IPS-18a (cell line): Measurements from ENCODE around the gene LRRIQ4.

ENCODE experiments used
- H3K27ac ChIP-seq: one replicate; pipeline ENCODE4 v1.5.1; 2013; ENCODE audit warnings: low read length
- H3K27me3 ChIP-seq: one replicate; pipeline ENCODE4 v1.6.1; 2013; ENCODE audit warnings: mild to moderate bottlenecking, low read length; ENCODE audit not compliant: control insufficient read depth, insufficient read depth
- H3K36me3 ChIP-seq: one replicate; pipeline ENCODE4 v1.6.1; 2013; ENCODE audit warnings: low read depth, low read length; ENCODE audit not compliant: control insufficient read depth
- H3K4me1 ChIP-seq: one replicate; pipeline ENCODE4 v1.6.1; 2013; ENCODE audit warnings: low read depth, low read length; ENCODE audit not compliant: control insufficient read depth
- H3K4me3 ChIP-seq: one replicate; pipeline ENCODE4 v1.5.1; 2013; ENCODE audit warnings: low read length
- H3K9ac ChIP-seq: one replicate; pipeline ENCODE4 v1.6.1; 2013; ENCODE audit warnings: mild to moderate bottlenecking, low read length, moderate library complexity
- H3K9me3 ChIP-seq: one replicate; pipeline ENCODE4 v1.6.1; 2013; ENCODE audit warnings: low read depth, low read length; ENCODE audit not compliant: control insufficient read depth

The LRRIQ4 gene

GRCh38 chr3:169838511-169839030, 25.9 kb downstream of the LRRIQ4 start:
- Histone ChIP-seq H3K9ac (no peak overlapping the region), H3K27ac (no peak overlapping the region), H3K36me3 (no peaks in the 10 kb centered on the region), H3K27me3 (no peaks in the 10 kb centered on the region), H3K4me1 (no peaks in the 10 kb centered on the region), H3K9me3 (no peaks in the 10 kb centered on the region), H3K4me3 (no peak overlapping the region)

GRCh38 chr3:169841171-169841570, 28.5 kb downstream of the LRRIQ4 start:
- Histone ChIP-seq H3K27ac (no peak overlapping the region), H3K36me3 (no peaks in the 10 kb centered on the region), H3K9ac (no peak overlapping the region)

GRCh38 chr3:169842960-169843359, 30.3 kb downstream of the LRRIQ4 start:
- no peaks in the 10 kb centered on the region for H3K9me3 ChIP-seq
- no peak overlapping the region for H3K27ac ChIP-seq
- H3K9ac ChIP-seq, result no peak overlapping the region
- H3K27me3 ChIP-seq, result no peaks in the 10 kb centered on the region
- no peaks in the 10 kb centered on the region for H3K4me1 ChIP-seq
- H3K36me3 ChIP-seq, result no peaks in the 10 kb centered on the region
- H3K4me3 ChIP-seq, result no peak overlapping the region

More at GRCh38 chr3:169841171-169841570, 28.5 kb downstream of the LRRIQ4 start:
- Histone ChIP-seq H3K4me3 (no peak overlapping the region), H3K27me3 (no peaks in the 10 kb centered on the region), H3K9me3 (no peaks in the 10 kb centered on the region), H3K4me1 (no peaks in the 10 kb centered on the region)

- no peaks in the 10 kb centered on the region for H3K36me3 ChIP-seq
- H3K4me3 ChIP-seq, result no peak overlapping the region
- H3K27ac ChIP-seq, result no peak overlapping the region
- H3K4me1 ChIP-seq, result no peaks in the 10 kb centered on the region
- no peaks in the 10 kb centered on the region for H3K27me3 ChIP-seq
- H3K9me3 ChIP-seq, result no peaks in the 10 kb centered on the region
- H3K9ac ChIP-seq, result no peak overlapping the region
Measured at GRCh38 chr3:169846458-169847193, 34.0 kb downstream of the LRRIQ4 start.

GRCh38 chr3:169847896-169848295, 35.2 kb downstream of the LRRIQ4 start:
- Histone ChIP-seq H3K9ac (no peak overlapping the region), H3K27ac (no peak overlapping the region), H3K4me3 (no peak overlapping the region), H3K9me3 (no peaks in the 10 kb centered on the region), H3K36me3 (no peaks in the 10 kb centered on the region), H3K4me1 (no peaks in the 10 kb centered on the region), H3K27me3 (no peaks in the 10 kb centered on the region)

- no peaks in the 10 kb centered on the region for H3K4me1 ChIP-seq
- no peak overlapping the region for H3K4me3 ChIP-seq
- no peak overlapping the region for H3K27ac ChIP-seq
- H3K9ac ChIP-seq, result no peak overlapping the region
- H3K36me3 ChIP-seq, result no peaks in the 10 kb centered on the region
- no peaks in the 10 kb centered on the region for H3K27me3 ChIP-seq
- no peaks in the 10 kb centered on the region for H3K9me3 ChIP-seq
Measured at GRCh38 chr3:169848741-169849140, 36.1 kb downstream of the LRRIQ4 start.

- H3K27me3 ChIP-seq, result no peaks in the 10 kb centered on the region
- no peak overlapping the region for H3K4me3 ChIP-seq
- H3K36me3 ChIP-seq, result no peaks in the 10 kb centered on the region
- no peak overlapping the region for H3K9ac ChIP-seq
- no peaks in the 10 kb centered on the region for H3K4me1 ChIP-seq
- H3K9me3 ChIP-seq, result no peaks in the 10 kb centered on the region
- no peak overlapping the region for H3K27ac ChIP-seq
Measured at GRCh38 chr3:169850618-169851017, 37.9 kb downstream of the LRRIQ4 start.

- H3K27me3 ChIP-seq, result no peaks in the 10 kb centered on the region
Measured at GRCh38 chr3:169855514-169855913, 42.8 kb downstream of the LRRIQ4 start.

GRCh38 chr3:169857811-169858210, 45.1 kb downstream of the LRRIQ4 start:
- Histone ChIP-seq H3K4me3 (no peak overlapping the region), H3K4me1 (peaks cover 4% of the 10 kb centered on the region), H3K9me3 (no peaks in the 10 kb centered on the region), H3K27ac (no peak overlapping the region), H3K36me3 (no peaks in the 10 kb centered on the region), H3K27me3 (no peaks in the 10 kb centered on the region), H3K9ac (no peak overlapping the region)

More at GRCh38 chr3:169855514-169855913, 42.8 kb downstream of the LRRIQ4 start:
- Histone ChIP-seq H3K4me1 (no peaks in the 10 kb centered on the region), H3K9ac (no peak overlapping the region), H3K4me3 (no peak overlapping the region), H3K9me3 (no peaks in the 10 kb centered on the region), H3K27ac (no peak overlapping the region), H3K36me3 (no peaks in the 10 kb centered on the region)

- no peaks in the 10 kb centered on the region for H3K9me3 ChIP-seq
- H3K27me3 ChIP-seq, result no peaks in the 10 kb centered on the region
- H3K36me3 ChIP-seq, result no peaks in the 10 kb centered on the region
- H3K27ac ChIP-seq, result no peak overlapping the region
- no peak overlapping the region for H3K4me3 ChIP-seq
- peaks cover 4% of the 10 kb centered on the region for H3K4me1 ChIP-seq
- H3K9ac ChIP-seq, result no peak overlapping the region
Measured at GRCh38 chr3:169861871-169862270, 49.2 kb downstream of the LRRIQ4 start.

GRCh38 chr3:169863458-169863899, 50.8 kb downstream of the LRRIQ4 start:
- H3K4me1 ChIP-seq, result peaks cover 4% of the 10 kb centered on the region
- no peak overlapping the region for H3K27ac ChIP-seq
- H3K9ac ChIP-seq, result no peak overlapping the region
- no peak overlapping the region for H3K4me3 ChIP-seq
- H3K9me3 ChIP-seq, result no peaks in the 10 kb centered on the region
- no peaks in the 10 kb centered on the region for H3K27me3 ChIP-seq
- no peaks in the 10 kb centered on the region for H3K36me3 ChIP-seq

GRCh38 chr3:169864270-169864669, 51.6 kb downstream of the LRRIQ4 start:
- Histone ChIP-seq H3K27me3 (no peaks in the 10 kb centered on the region), H3K9me3 (no peaks in the 10 kb centered on the region), H3K9ac (no peak overlapping the region), H3K4me1 (peaks cover 4% of the 10 kb centered on the region), H3K36me3 (no peaks in the 10 kb centered on the region), H3K27ac (no peak overlapping the region), H3K4me3 (no peak overlapping the region)
